ENCODE data around the gene HSPG2.

Gene HSPG2

DNA sequence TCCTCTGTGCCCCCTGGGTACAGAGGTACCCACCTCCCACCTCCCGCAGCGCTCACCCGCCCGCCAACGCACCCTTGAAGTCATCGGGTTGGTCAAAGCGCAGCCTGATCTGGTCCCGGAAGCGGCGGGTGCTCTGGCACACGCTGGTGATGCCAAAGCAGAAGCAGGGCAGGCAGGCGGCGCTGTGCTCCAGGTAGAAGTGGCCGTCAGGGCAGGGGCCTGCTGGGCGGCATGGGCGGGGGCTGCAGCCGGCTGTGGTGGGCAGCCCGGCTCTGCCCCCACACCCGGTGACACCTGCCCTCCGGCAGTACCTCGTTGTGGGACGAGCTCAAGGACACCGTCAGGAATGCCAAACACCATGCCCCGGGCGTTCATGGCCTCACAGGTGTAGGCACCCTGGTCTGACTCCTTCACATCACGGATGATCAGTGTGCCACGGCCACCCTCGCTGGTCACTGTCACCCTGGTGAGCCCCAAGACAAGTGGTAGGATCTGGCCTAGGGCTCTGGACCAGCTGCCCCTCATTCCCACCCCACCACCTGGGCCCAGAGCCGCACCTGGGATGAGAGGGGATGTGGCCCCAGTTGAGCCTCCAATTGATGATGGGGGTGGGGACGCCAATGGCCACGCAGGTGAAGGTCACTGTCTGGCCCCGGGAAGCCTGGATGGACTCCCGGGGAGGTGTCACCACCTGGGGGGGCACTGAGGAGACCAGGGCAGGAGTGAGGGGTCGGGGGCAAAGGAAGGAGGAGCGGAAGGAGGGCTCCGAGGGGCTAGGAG is 52.5 kb downstream of the HSPG2 start:
- DNase-seq = no peak
- TF ChIP-seq POLR2A (IDR thresholded peaks at IDR 0.05; ENCODE audit: low read length) = no peak
- TF ChIP-seq GATA1 (IDR thresholded peaks at IDR 0.05; ENCODE audit: low read depth, low read length) = no peak

- DNase-seq = no peak
- TF ChIP-seq GATA1 (IDR thresholded peaks at IDR 0.05; ENCODE audit: low read depth, low read length) (no peak), POLR2A (IDR thresholded peaks at IDR 0.05; ENCODE audit: low read length) (no peak)
Measured at GRCh38 chr1:21882721-21883415, 54.2 kb downstream of the HSPG2 start.

GRCh38 chr1:21881250-21881649 is 55.9 kb downstream of the HSPG2 start:
- no peak for TF ChIP-seq POLR2A (IDR thresholded peaks at IDR 0.05; ENCODE audit: low read length)
- no peak for TF ChIP-seq GATA1 (IDR thresholded peaks at IDR 0.05; ENCODE audit: low read depth, low read length)
- DNase-seq = no peak

- no peak for DNase-seq
- TF ChIP-seq POLR2A (IDR thresholded peaks at IDR 0.05; ENCODE audit: low read length) (no peak), GATA1 (IDR thresholded peaks at IDR 0.05; ENCODE audit: low read depth, low read length) (no peak)
Measured at GRCh38 chr1:21880619-21880970, 56.5 kb downstream of the HSPG2 start.

GRCh38 chr1:21879928-21880618 is 57.0 kb downstream of the HSPG2 start:
- no peak for TF ChIP-seq GATA1 (IDR thresholded peaks at IDR 0.05; ENCODE audit: low read depth, low read length)
- no peak for TF ChIP-seq POLR2A (IDR thresholded peaks at IDR 0.05; ENCODE audit: low read length)

DNA sequence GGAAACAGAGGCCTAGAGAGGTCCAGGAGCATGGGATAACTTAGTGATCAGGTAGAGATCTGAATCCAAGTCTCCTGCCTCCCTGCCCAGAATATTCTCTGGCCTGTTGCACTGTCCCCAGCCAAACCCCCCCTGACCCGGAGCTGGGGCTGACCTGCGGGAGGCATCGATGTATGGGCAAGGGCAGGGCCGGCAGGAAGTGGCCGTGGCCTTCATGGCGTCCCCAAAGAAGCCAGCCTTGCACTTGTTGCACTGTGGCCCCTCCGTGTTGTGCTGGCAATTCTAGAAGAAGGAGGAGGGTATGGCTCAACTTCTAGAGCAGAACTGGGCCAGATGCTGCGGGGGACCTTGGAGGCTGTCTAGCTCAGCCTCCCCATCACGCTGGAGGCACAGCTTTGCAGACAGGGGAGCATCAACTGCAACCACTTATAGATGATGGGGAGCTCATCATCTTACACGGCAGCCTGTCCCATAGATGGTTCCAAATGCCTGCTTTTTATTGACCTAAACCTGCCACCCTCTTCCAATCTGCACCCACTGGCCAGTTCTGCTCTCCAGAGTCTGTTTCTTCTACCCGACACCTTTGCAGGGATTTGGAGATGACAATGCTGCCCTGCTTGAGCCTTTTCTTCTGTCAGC is 58.2 kb downstream of the HSPG2 start:
- no peak for TF ChIP-seq GATA1 (IDR thresholded peaks at IDR 0.05; ENCODE audit: low read depth, low read length)
- TF ChIP-seq POLR2A (IDR thresholded peaks at IDR 0.05; ENCODE audit: low read length) = no peak
- DNase-seq = no peak

More at GRCh38 chr1:21879928-21880618, 57.0 kb downstream of the HSPG2 start:
- DNase-seq = no peak

GRCh38 chr1:21878009-21878773 is 58.9 kb downstream of the HSPG2 start:
- no peak for DNase-seq
- no peak for TF ChIP-seq GATA1 (IDR thresholded peaks at IDR 0.05; ENCODE audit: low read depth, low read length)
- TF ChIP-seq POLR2A (IDR thresholded peaks at IDR 0.05; ENCODE audit: low read length) = no peak

DNA sequence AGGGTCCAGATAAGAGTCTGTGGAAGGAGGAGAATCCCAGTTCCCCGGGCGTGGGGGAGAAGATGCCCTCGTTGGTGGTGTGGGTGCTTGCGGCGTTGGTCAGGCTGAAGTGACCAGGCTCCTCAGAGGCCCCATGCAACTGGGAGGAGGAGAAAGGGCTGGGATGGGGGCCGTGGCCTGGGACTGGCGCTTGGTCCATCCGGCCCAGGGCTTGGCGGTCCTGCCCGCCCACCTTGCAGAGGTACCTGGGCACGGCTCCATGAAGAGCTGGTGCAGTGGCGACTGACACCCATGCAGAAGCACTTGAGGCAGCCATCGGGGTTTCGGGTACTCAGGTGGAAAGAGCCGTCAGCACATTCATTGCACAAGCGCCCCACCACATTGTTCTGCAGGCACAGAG is 60.8 kb downstream of the HSPG2 start:
- DNase-seq = no peak
- TF ChIP-seq GATA1 (IDR thresholded peaks at IDR 0.05; ENCODE audit: low read depth, low read length) = no peak
- TF ChIP-seq POLR2A (IDR thresholded peaks at IDR 0.05; ENCODE audit: low read length) = no peak

- TF ChIP-seq GATA1 (IDR thresholded peaks at IDR 0.05; ENCODE audit: low read depth, low read length) = no peak
- TF ChIP-seq POLR2A (IDR thresholded peaks at IDR 0.05; ENCODE audit: low read length) = no peak
- DNase-seq = no peak
Measured at GRCh38 chr1:21875621-21876063, 61.5 kb downstream of the HSPG2 start.

DNA sequence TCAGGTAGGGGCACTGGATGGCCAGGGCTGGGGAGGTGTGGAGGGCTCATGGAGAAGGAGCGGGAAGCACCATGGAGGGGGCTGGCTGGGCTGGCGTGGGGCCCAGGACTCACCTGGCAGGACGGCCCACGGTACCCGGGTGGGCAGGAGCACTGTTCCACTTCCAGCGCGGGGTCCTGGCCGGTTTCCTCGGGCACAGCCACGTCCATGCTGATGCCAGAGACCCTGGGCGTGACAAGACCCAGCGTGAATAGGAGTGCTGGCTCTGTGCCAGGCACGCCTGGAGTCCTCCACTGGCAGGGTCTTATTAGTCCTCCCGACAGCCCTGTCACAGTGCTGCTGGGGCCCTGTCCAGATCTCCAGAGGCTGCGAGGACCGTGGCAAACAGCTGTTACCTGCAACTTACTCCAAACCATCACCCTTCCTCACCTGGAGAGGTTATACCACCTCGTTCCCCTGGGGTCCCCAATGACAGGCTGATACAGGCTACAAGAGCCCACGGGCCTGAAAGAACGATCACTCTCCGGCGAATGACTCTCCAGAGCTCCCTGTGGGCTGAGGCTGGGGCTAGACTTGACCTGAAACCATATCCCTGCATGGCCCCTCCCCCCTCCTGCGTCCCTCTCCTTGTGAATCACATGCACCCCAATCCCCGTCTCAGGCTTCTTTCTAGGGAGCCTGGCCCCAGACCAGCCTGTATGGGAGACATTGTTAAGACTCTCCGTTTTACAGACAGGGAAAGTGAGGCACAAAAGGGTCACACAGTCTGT is 62.1 kb downstream of the HSPG2 start:
- DNase-seq = no peak
- no peak for TF ChIP-seq GATA1 (IDR thresholded peaks at IDR 0.05; ENCODE audit: low read depth, low read length)
- no peak for TF ChIP-seq POLR2A (IDR thresholded peaks at IDR 0.05; ENCODE audit: low read length)

DNA sequence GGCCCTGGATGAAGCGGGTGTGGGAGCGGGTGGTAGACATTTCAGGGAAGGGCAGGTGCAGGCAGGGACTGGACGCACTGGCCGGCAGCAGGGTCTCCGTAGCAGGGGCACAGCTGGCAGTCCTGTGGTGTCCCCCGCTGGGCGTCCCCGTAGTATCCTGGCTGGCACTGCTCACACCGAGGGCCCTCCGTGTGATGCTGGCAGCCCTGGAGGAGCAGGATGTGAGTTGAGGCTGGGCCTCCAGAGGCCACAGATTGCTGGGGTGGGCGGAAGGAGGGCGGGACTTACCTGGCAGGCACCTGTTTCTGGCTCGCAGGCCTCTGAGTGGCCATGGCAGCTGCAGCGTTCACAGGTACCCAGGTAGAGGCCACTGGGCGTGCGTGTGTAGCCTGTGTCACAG is 62.8 kb downstream of the HSPG2 start:
- no peak for TF ChIP-seq POLR2A (IDR thresholded peaks at IDR 0.05; ENCODE audit: low read length)
- TF ChIP-seq GATA1 (IDR thresholded peaks at IDR 0.05; ENCODE audit: low read depth, low read length) = no peak
- DNase-seq = no peak

DNA sequence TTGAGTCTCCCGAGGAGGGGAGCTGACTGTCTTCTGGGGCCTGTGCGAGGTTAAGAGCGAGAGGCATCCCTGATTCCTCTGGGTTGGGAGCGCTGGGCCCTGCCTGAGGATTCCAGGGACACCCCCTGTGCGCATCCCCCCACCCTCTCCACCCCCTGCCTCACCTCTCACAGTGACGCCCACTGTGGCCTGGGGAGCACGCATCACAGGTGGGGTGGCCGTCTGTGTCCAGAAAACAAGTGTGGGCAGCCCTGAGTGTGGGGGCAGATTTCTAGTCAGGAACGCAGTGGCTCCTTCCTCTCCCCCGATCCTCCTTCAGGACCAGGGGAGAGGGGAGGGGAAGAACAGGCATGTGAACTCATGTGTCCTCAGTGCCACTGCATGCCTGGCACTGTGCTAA is 63.3 kb downstream of the HSPG2 start:
- DNase-seq = no peak
- no peak for TF ChIP-seq POLR2A (IDR thresholded peaks at IDR 0.05; ENCODE audit: low read length)
- no peak for TF ChIP-seq GATA1 (IDR thresholded peaks at IDR 0.05; ENCODE audit: low read depth, low read length)

GRCh38 chr1:21873174-21873573 is 63.9 kb downstream of the HSPG2 start:
- TF ChIP-seq POLR2A (IDR thresholded peaks at IDR 0.05; ENCODE audit: low read length) = no peak
- TF ChIP-seq GATA1 (IDR thresholded peaks at IDR 0.05; ENCODE audit: low read depth, low read length) = no peak
- no peak for DNase-seq
